GM21737 (cell line): ENCODE measurements around the gene LHFPL3.
"Not testable (repeated sequence)": the region's sequence is repeated elsewhere in the genome, so short reads cannot be mapped to it uniquely, and the experiment has no call there.

Source experiments
- ATAC-seq: cut with Tn5 transposase; IDR thresholded peaks from one replicate; pipeline ENCODE4 v1.9.1; 2021; ENCODE audit warnings: mild to moderate bottlenecking, moderate library complexity; ENCODE audit not compliant: unreplicated experiment

LHFPL3 gene

GRCh38 chr7:104328296-104328969 lies at the start of gene LHFPL3:
Gene LHFPL3 (plus strand): TSS chr7:104328603.
- no peak for ATAC-seq

- not testable (repeated sequence) for ATAC-seq
Observed at GRCh38 chr7:104281685-104282084, 46.7 kb upstream of the LHFPL3 start.

- no peak for ATAC-seq
Observed at GRCh38 chr7:104286839-104287238, 41.6 kb upstream of the LHFPL3 start.

- no peak for ATAC-seq
Observed at GRCh38 chr7:104288137-104288536, 40.3 kb upstream of the LHFPL3 start.

- ATAC-seq, result no peak
Observed at GRCh38 chr7:104294291-104294690, 34.1 kb upstream of the LHFPL3 start.

- no peak for ATAC-seq
Observed at GRCh38 chr7:104296266-104296665, 32.1 kb upstream of the LHFPL3 start.

- no peak for ATAC-seq
Observed at GRCh38 chr7:104296900-104297299, 31.5 kb upstream of the LHFPL3 start.

- ATAC-seq, result no peak
Observed at GRCh38 chr7:104299323-104299722, 29.1 kb upstream of the LHFPL3 start.

- ATAC-seq, result no peak
Observed at GRCh38 chr7:104299777-104300176, 28.6 kb upstream of the LHFPL3 start.

GRCh38 chr7:104306793-104307192 lies 21.6 kb upstream of the LHFPL3 start:
- ATAC-seq, result no peak

GRCh38 chr7:104317948-104318629 lies 10.3 kb upstream of the LHFPL3 start:
- ATAC-seq, result no peak

GRCh38 chr7:104327534-104327933 lies 869 bp upstream of the LHFPL3 start:
- no peak for ATAC-seq

GRCh38 chr7:104327938-104328295 lies 486 bp upstream of the LHFPL3 start:
- no peak for ATAC-seq

GRCh38 chr7:104328970-104329825 lies 795 bp downstream of the LHFPL3 start:
- no peak for ATAC-seq

GRCh38 chr7:104341546-104341945 lies 13.1 kb downstream of the LHFPL3 start:
- no peak for ATAC-seq

GRCh38 chr7:104352736-104353135 lies 24.3 kb downstream of the LHFPL3 start:
- ATAC-seq, result no peak

- ATAC-seq, result no peak
Observed at GRCh38 chr7:104357166-104357565, 28.8 kb downstream of the LHFPL3 start.

GRCh38 chr7:104358446-104359132 lies 30.2 kb downstream of the LHFPL3 start:
- no peak for ATAC-seq

GRCh38 chr7:104362756-104363155 lies 34.4 kb downstream of the LHFPL3 start:
- no peak for ATAC-seq

GRCh38 chr7:104363355-104363754 lies 35.0 kb downstream of the LHFPL3 start:
- no peak for ATAC-seq

- ATAC-seq, result no peak
Observed at GRCh38 chr7:104366390-104366789, 38.0 kb downstream of the LHFPL3 start.
